ENCODE data around the gene SLC25A21. TPM values are rescaled to one million over a fixed set of nuclear protein-coding genes. Genes with fewer than 3 reads are reported as not detected.

Gene SLC25A21
- polyA plus RNA-seq, 1 experiment = 0.50 TPM

GRCh38 chr14:37179896-37180502 is 7.6 kb upstream of the SLC25A21 start:
- CTCF ChIA-PET = no interaction called here
- H3K4me3 ChIP-seq (ENCODE audit: low read depth, low read length) = no peak overlapping the region
- no peaks in the 10 kb centered on the region for H3K36me3 ChIP-seq (ENCODE audit: control insufficient read depth, insufficient read depth, low read length)
- no peak for TF ChIP-seq CTCF (IDR thresholded peaks at IDR 0.05; ENCODE audit: insufficient read depth, low read depth, low read length)
- H3K27me3 ChIP-seq (ENCODE audit: control insufficient read depth, insufficient read depth, low read length) = no peaks in the 10 kb centered on the region
- no peak for DNase-seq (ENCODE audit: low read depth)
- POLR2A ChIA-PET = no interaction called here

GRCh38 chr14:37172936-37173614 is 669 bp upstream of the SLC25A21 start:
- no peaks in the 10 kb centered on the region for H3K36me3 ChIP-seq (ENCODE audit: control insufficient read depth, insufficient read depth, low read length)
- no peaks in the 10 kb centered on the region for H3K27me3 ChIP-seq (ENCODE audit: control insufficient read depth, insufficient read depth, low read length)
- ChIA-PET POLR2A (no interaction called here), CTCF (interaction anchor here (1.5 kb wide), 1 partner anchor 23 kb away, joined by 5 read pairs; no protein-coding TSS in a partner anchor)
- peak overlapping the region; percentile 88 for H3K4me3 ChIP-seq (ENCODE audit: low read depth, low read length)
- DNase-seq (ENCODE audit: low read depth) = no peak
- TF ChIP-seq CTCF (IDR thresholded peaks at IDR 0.05; ENCODE audit: insufficient read depth, low read depth, low read length) = no peak

GRCh38 chr14:37171678-37172023 is 755 bp downstream of the SLC25A21 start:
- no peaks in the 10 kb centered on the region for H3K27me3 ChIP-seq (ENCODE audit: control insufficient read depth, insufficient read depth, low read length)
- peak overlapping the region; percentile 88 for H3K4me3 ChIP-seq (ENCODE audit: low read depth, low read length)
- ChIA-PET CTCF (interaction anchor here (0.5 to 1.5 kb wide), 4 partner anchors 22 to 422 kb away, joined by 3 to 7 read pairs (median 4); no protein-coding TSS in a partner anchor), POLR2A (no interaction called here)
- TF ChIP-seq CTCF (IDR thresholded peaks at IDR 0.05; ENCODE audit: insufficient read depth, low read depth, low read length) = no peak
- no peak for DNase-seq (ENCODE audit: low read depth)
- H3K36me3 ChIP-seq (ENCODE audit: control insufficient read depth, insufficient read depth, low read length) = no peaks in the 10 kb centered on the region

GRCh38 chr14:37170993-37171392 is 1.4 kb downstream of the SLC25A21 start:
- ChIA-PET CTCF (interaction anchor here (0.5 to 1.1 kb wide), 3 partner anchors 14 to 54 kb away, joined by 3 to 7 read pairs (median 3); no protein-coding TSS in a partner anchor), POLR2A (no interaction called here)
- no peaks in the 10 kb centered on the region for H3K36me3 ChIP-seq (ENCODE audit: control insufficient read depth, insufficient read depth, low read length)
- TF ChIP-seq CTCF (IDR thresholded peaks at IDR 0.05; ENCODE audit: insufficient read depth, low read depth, low read length) = no peak
- H3K27me3 ChIP-seq (ENCODE audit: control insufficient read depth, insufficient read depth, low read length) = no peaks in the 10 kb centered on the region
- H3K4me3 ChIP-seq (ENCODE audit: low read depth, low read length) = no peak overlapping the region
- no peak for DNase-seq (ENCODE audit: low read depth)

GRCh38 chr14:37170237-37170636 is 2.2 kb downstream of the SLC25A21 start:
- no peaks in the 10 kb centered on the region for H3K27me3 ChIP-seq (ENCODE audit: control insufficient read depth, insufficient read depth, low read length)
- no peak for TF ChIP-seq CTCF (IDR thresholded peaks at IDR 0.05; ENCODE audit: insufficient read depth, low read depth, low read length)
- no peak for DNase-seq (ENCODE audit: low read depth)

More at GRCh38 chr14:37170237-37170636, 2.2 kb downstream of the SLC25A21 start:
- ChIA-PET CTCF (interaction anchor here (0.6 kb wide), 1 partner anchor 14 kb away, joined by 3 read pairs; no protein-coding TSS in a partner anchor), POLR2A (no interaction called here)
- no peaks in the 10 kb centered on the region for H3K36me3 ChIP-seq (ENCODE audit: control insufficient read depth, insufficient read depth, low read length)
- no peak overlapping the region for H3K4me3 ChIP-seq (ENCODE audit: low read depth, low read length)
